HG03460 (cell line): ENCODE results near the gene TSEN2.

Experiments used
- ATAC-seq: cut with Tn5 transposase; IDR thresholded peaks from one replicate; pipeline ENCODE4 v1.9.1; 2021; ENCODE audit not compliant: unreplicated experiment

The TSEN2 gene

DNA sequence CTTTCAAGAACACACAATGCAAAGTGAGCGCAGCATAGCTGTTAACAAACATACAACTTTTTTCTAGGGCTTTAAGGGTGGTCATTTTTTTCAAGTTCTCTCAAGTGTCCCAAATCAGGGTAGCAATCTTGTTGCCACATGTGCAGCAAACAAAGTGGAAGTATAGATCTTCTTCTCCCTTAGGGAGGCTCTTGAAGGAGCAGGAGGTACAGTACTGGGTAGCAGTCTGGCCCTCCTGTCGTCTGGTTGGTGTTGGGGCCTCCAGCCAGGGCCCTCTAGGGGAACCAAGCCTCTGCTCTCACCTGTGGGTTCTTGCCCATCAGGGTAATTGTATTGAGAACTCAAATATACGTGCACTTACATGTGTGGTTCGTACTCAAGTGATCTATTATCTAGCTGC, 98.5 kb downstream of the TSEN2 start:
- ATAC-seq, result no peak
